Lung (tissue), 12 donors: ENCODE measurements around the gene CELSR1. TPM values are rescaled to one million over a fixed set of nuclear protein-coding genes. Genes with fewer than 3 reads are reported as not detected.

Experiments used
- ATAC-seq: fragments of 200-7000 bp; cut with Tn5 transposase; one replicate; pipeline ENCODE4 v1.9.1; 2020; ENCODE audit warnings: moderate number of reproducible peaks; ENCODE audit not compliant: insufficient read depth, low FRiP score
- DNase-seq, 3 donors: peaks; one replicate each; pipeline ENCODE4 v3.0.0-alpha.2; 2013 to 2017
- H3K27ac ChIP-seq, 2 donors: one replicate each; pipeline ENCODE4 v1.5.1; 2013; ENCODE audit warnings: mild to moderate bottlenecking in 2 of 2, moderate library complexity in 2 of 2, control low read depth in 1 of 2, inconsistent platforms in 1 of 2, low read depth in 1 of 2, low read length in 1 of 2
- H3K27me3 ChIP-seq, 3 donors: one replicate each; pipeline ENCODE4 v1.5.1; 2013; ENCODE audit warnings: low read length in 2 of 3; ENCODE audit not compliant: control insufficient read depth in 3 of 3, insufficient read depth in 3 of 3
- H3K36me3 ChIP-seq, 4 donors: one replicate each; pipeline ENCODE4 v1.5.1; 2013; ENCODE audit warnings: low read length in 4 of 4, mild to moderate bottlenecking in 1 of 4, moderate library complexity in 1 of 4; ENCODE audit not compliant: control insufficient read depth in 4 of 4, insufficient read depth in 4 of 4
- H3K4me1 ChIP-seq, 5 donors: one replicate each; pipeline ENCODE4 v1.5.1; 2013; ENCODE audit warnings: low read length in 5 of 5, mild to moderate bottlenecking in 2 of 5, moderate library complexity in 1 of 5; ENCODE audit not compliant: control insufficient read depth in 5 of 5, insufficient read depth in 5 of 5
- H3K4me3 ChIP-seq: one replicate; pipeline ENCODE4 v1.5.1; 2013; ENCODE audit warnings: mild to moderate bottlenecking, control low read depth, moderate library complexity
- H3K9ac ChIP-seq, 2 donors: one replicate each; pipeline ENCODE4 v1.5.1; 2013; ENCODE audit warnings: low read length in 2 of 2, control low read depth in 1 of 2; ENCODE audit not compliant: insufficient read depth in 1 of 2
- H3K9me3 ChIP-seq, 4 donors: one replicate each; pipeline ENCODE4 v1.5.1; 2013; ENCODE audit warnings: low read length in 3 of 4, mild to moderate bottlenecking in 1 of 4, moderate library complexity in 1 of 4; ENCODE audit not compliant: control insufficient read depth in 4 of 4, insufficient read depth in 3 of 4
- WGBS, 2 donors: extraction: QIAGEN DNeasy Blood & Tissue Kit; methylation state at CpG; one replicate each; pipeline ENCODE4 v1.1.7; 2013; 5-methylcytosine and 5-hydroxymethylcytosine counted together
- polyA plus RNA-seq, 2 donors: library from polyadenylated mRNA; stranded (reverse); fragments of 200-250 nt; gene quantifications; one replicate each; pipeline ENCODE4 v1.2.1, GENCODE V29; 2013
- total RNA-seq, 2 donors: library from RNA; depleted of rRNA in 1 of 2; stranded (reverse); fragments of >200 nt in 1 of 2; gene quantifications; one replicate each; pipeline ENCODE4 v1.2.1, GENCODE V29; 2014 to 2021
- TF ChIP-seq, protein P1 (sequence below): IDR thresholded peaks from 2 replicates; pipeline ENCODE4 v1.5.1; 2012; ENCODE audit warnings: mild to moderate bottlenecking; ENCODE audit errors: control extremely low read depth, extremely low read depth
- donor health status: control.
- donor health status: control.
- donor health status: Bipolar disorder and iron deficiency.
- donor health status: healthy.
- donor health status: DM: yes; HTN: yes; CAD: no.

Gene CELSR1
- total and polyA plus RNA-seq, 4 donors, result 14.0 to 65.9 (median 32.7) TPM

DNA sequence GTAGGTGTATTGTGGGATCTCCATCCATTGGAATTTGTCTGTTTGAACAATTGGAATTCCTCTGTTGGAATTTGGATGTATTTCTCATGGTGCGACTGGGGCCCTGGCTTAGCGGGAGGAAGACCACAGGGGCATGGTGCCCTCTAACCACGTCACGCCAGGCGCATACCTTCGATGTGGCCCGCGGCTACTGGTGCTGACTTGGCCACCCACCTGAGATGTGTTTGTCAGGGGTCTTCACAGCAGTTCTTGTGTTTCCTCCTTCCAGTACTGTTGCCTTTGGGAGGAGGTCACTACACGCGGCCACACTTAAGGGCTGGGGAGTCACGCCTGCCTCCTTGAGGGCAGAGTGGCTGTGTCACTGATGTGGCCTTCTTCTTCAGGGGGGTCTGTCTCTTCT, 46.2 kb upstream of the CELSR1 start:
- no peaks in the 10 kb centered on the region for H3K27me3 ChIP-seq

DNA sequence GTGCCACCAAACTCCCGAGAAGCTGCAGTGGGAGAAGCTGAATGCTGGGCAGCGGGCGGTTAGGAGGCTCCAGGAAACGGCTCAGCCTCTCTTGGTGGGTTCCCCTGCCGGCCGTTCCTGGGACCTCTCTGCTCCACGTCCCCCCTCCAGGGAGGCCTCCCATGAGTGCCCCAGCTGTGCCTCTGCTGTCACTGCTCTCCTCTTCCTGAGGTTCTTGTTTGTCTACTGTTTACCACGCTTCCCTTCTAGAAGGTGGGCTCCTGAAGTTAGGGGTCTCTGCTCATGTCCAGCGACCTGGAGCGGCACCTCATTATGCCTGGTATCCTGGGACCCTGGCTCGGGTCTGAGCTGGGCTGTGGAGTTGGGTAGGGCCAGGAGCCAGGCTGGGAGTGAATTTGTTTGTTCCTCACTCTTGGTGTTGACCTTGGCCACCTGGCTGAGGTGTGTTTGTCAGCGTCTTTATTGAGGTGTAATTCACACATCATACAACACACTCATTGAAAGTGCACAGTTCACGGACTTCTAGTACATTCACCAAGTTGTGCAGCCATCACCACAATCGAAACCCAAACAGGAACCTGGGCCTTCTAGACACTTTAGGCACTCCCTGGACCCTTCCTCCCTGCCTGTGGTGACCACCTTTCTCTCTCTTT, 45.0 kb upstream of the CELSR1 start:
- WGBS, 2 donors, result 69 to 76% methylated on average over 14 of the region's 14 CpGs
- H3K36me3 ChIP-seq, result no peaks in the 10 kb centered on the region
- ATAC-seq (no peak), DNase-seq (no peak)
- no peaks in the 10 kb centered on the region for H3K9me3 ChIP-seq
- H3K27me3 ChIP-seq, result no peaks in the 10 kb centered on the region
- no peak overlapping the region for H3K9ac ChIP-seq
- peak overlapping the region; percentile 12 to 65 for H3K27ac ChIP-seq
- no peak overlapping the region for H3K4me3 ChIP-seq
- peaks cover 7 to 73% (median 31%) of the 10 kb centered on the region in 5 donors for H3K4me1 ChIP-seq
- TF ChIP-seq, protein P1, sequence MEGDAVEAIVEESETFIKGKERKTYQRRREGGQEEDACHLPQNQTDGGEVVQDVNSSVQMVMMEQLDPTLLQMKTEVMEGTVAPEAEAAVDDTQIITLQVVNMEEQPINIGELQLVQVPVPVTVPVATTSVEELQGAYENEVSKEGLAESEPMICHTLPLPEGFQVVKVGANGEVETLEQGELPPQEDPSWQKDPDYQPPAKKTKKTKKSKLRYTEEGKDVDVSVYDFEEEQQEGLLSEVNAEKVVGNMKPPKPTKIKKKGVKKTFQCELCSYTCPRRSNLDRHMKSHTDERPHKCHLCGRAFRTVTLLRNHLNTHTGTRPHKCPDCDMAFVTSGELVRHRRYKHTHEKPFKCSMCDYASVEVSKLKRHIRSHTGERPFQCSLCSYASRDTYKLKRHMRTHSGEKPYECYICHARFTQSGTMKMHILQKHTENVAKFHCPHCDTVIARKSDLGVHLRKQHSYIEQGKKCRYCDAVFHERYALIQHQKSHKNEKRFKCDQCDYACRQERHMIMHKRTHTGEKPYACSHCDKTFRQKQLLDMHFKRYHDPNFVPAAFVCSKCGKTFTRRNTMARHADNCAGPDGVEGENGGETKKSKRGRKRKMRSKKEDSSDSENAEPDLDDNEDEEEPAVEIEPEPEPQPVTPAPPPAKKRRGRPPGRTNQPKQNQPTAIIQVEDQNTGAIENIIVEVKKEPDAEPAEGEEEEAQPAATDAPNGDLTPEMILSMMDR, result no peak

More for the DNA sequence above, 46.2 kb upstream of the CELSR1 start:
- H3K9ac ChIP-seq, result no peak overlapping the region
- DNase-seq (no peak), ATAC-seq (no peak)
- TF ChIP-seq, protein P1, result no peak
- WGBS, 2 donors, result 96 to 98% methylated on average over 11 of the region's 11 CpGs
- no peak overlapping the region for H3K27ac ChIP-seq
- no peaks in the 10 kb centered on the region for H3K36me3 ChIP-seq
- peaks cover 0 to 70% (median 32%) of the 10 kb centered on the region in 5 donors for H3K4me1 ChIP-seq
- H3K4me3 ChIP-seq, result no peak overlapping the region
- no peaks in the 10 kb centered on the region for H3K9me3 ChIP-seq

DNA sequence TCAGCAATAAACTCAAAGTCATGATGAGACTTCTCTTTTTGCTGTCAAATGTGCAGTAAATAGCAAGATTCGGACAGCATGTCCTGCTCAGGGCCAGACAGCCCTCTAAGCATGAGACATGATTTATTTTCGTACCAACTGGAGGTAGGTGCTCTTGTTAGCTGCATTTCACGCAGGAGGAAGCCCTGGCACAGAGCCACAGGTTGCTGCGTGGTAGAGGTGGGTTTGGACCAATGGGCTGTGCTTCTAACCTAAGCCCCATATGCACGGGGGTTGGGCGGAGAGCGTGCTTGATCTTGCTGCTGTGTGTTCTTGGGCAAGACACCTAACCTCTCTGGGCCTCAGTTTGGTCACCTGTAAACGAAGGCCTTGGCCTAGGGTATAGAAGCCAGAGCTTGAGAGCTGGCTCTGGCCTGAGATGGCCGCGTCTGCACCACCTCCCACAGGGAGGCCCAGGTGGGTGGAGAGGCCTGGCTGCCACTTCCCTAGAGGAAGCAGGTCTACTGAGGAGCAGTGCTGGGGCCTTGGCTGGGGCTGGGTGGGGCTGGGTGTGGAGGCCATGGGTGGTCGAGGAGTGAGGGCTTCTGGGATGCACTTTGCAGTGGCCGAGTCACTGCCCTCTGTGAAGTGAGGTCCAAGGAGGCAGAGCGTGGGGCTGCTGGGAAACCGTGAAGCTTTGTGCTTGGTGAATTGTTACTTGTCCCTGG, 44.3 kb upstream of the CELSR1 start:
- ATAC-seq (no peak), DNase-seq (no peak)
- Histone ChIP-seq H3K27me3 (no peaks in the 10 kb centered on the region), H3K4me3 (no peak overlapping the region), H3K4me1 (peaks cover 7 to 67% (median 28%) of the 10 kb centered on the region in 5 donors), H3K36me3 (no peaks in the 10 kb centered on the region), H3K9ac (no peak overlapping the region), H3K27ac (peak overlapping the region; percentile 12 to 65), H3K9me3 (no peaks in the 10 kb centered on the region)
- TF ChIP-seq, protein P1, result no peak
- whole genome bisulfite sequencing, 2 donors, result 65 to 67% methylated on average over 14 of the region's 14 CpGs
